MCF 10A (cell line): Measurements from ENCODE around the gene KMT2D. TPM values are rescaled to one million over a fixed set of nuclear protein-coding genes. Genes with fewer than 3 reads are reported as not detected.

ENCODE experiments used
- BruUV-seq: library from RNA; stranded (reverse); fragments of 400-500 nt; replicated peaks from 2 replicates; lab custom pipeline; 2021; lab: Mats Ljungman, UMichigan
- CTCF ChIA-PET: fragments of 300-600 bp; sonication (Branson Sonifier 250); formaldehyde crosslinking; extraction: SDS; loops from one replicate; lab custom pipeline; 2021; ENCODE audit warnings: antibody characterized with exemption, inconsistent platforms; lab: Yijun Ruan, JAX
- POLR2A ChIA-PET: fragments of 300-600, 350-650 bp; sonication (Branson Sonifier 250); formaldehyde crosslinking; extraction: SDS; loops from one replicate; lab custom pipeline; 2020; ENCODE audit warnings: antibody characterized with exemption, inconsistent platforms; lab: Yijun Ruan, JAX
- DNase-seq: peaks from one replicate; pipeline ENCODE4 v3.0.0-alpha.2; 2018; ENCODE audit not compliant: unreplicated experiment
- H3K27ac Mint-ChIP-seq: one replicate; pipeline ENCODE4 v1.8.0; 2022; ENCODE audit warnings: mild to moderate bottlenecking, low read depth, mixed read lengths; ENCODE audit not compliant: unreplicated experiment
- H3K27me3 Mint-ChIP-seq: one replicate; pipeline ENCODE4 v1.8.0; 2022; ENCODE audit warnings: mixed read lengths; ENCODE audit not compliant: insufficient read depth, unreplicated experiment
- H3K36me3 Mint-ChIP-seq: one replicate; pipeline ENCODE4 v1.8.0; 2022; ENCODE audit warnings: mild to moderate bottlenecking, moderate library complexity, mixed read lengths; ENCODE audit not compliant: insufficient read depth, unreplicated experiment
- H3K4me1 Mint-ChIP-seq: one replicate; pipeline ENCODE4 v1.8.0; 2022; ENCODE audit warnings: mixed read lengths; ENCODE audit not compliant: insufficient read depth, unreplicated experiment
- H3K4me3 Mint-ChIP-seq: one replicate; pipeline ENCODE4 v1.8.0; 2022; ENCODE audit warnings: mild to moderate bottlenecking, moderate library complexity, mixed read lengths; ENCODE audit not compliant: unreplicated experiment
- H3K9me3 Mint-ChIP-seq: one replicate; pipeline ENCODE4 v1.8.0; 2022; ENCODE audit warnings: mixed read lengths; ENCODE audit not compliant: unreplicated experiment
- intact Hi-C: fragments of 100-400 bp; cut with micrococcal nuclease; formaldehyde crosslinking; loops from 2 replicates; pipeline ENCODE4 v1.14.1; 2022
- total RNA-seq: library from RNA; stranded (reverse); gene quantifications from 2 replicates; pipeline ENCODE4 v1.2.3, GENCODE V29; 2022
- TF ChIP-seq, protein P1 (sequence below): fragments of 200-600 bp; IDR thresholded peaks from one replicate; pipeline ENCODE4 v1.8.0; 2022; ENCODE audit warnings: antibody characterized with exemption, mild to moderate bottlenecking; ENCODE audit not compliant: unreplicated experiment

The KMT2D gene
- total RNA-seq, 1 experiment from 2014 or later = 76.9 TPM

DNA sequence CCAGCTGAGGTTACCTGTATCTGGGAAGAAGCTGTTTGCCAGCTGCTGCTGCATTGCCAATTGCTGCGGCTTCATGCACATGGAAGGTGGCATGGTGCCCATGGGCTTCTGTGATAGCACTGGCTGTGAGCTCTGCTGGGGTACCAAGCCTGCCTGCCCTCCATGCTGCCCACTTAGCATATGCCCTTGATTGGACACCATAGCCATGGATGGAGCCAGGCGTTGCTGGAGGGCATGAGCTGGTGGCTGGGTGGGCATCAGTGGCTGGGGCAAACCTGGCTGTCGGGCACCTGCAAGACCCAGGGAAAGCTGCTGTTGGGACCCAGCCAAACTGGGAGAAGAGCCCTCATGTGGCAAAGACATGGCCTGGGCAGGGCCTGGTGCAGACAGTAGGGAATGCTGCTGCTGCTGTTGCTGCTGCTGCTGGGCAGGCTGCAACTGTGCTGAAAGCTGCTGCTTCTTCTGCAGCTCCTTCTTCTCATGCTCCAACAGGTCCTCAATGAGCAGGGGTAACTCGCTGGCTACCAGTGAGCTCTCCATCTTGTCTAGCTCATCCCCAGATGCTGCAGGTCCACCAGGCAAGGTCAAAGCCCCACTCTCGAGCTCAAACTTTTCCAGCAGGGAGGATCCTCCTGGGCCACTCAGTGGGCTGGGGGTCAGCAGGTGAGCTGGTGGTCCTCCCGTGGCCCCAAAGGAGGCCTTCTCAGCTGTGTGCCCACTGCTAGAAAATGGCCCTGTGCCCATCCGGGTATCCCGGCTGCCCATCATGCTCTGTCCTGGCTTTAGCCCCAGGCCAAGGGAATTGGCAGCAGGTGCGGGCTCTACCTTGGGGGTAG, 23.3 kb downstream of the KMT2D start:
- no TSS peak for BruUV-seq
- no peak for DNase-seq

DNA sequence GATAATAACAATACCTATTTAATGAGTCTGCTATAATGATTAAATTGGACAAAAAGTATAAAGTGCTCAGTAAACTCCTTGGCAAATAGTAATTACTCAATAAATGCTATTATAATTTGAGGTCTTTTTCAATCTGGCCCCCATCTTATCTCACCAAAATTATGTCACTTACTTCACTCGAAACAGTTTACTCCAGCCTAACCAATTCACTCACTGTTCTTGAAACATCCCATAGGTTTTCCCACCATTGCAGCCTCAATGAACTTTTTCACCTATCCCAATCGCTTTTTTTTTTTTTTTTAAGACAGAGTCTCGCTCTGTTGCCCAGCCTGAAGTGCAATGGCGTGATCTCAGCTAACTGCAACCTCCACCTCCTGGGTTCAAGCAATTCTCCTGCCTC, 24.6 kb downstream of the KMT2D start:
- no peaks in the 10 kb centered on the region for H3K4me1 Mint-ChIP-seq
- no peak overlapping the region for H3K4me3 Mint-ChIP-seq
- intact Hi-C loops = no loop called here
- ChIA-PET CTCF (interaction anchor here (0.9 to 2.4 kb wide), 4 partner anchors 9 to 52 kb away, joined by 3 to 8 read pairs (median 4); partner anchors contain the start of gene PRKAG1), POLR2A (no interaction called here)
- no peaks in the 10 kb centered on the region for H3K27me3 Mint-ChIP-seq
- no peaks in the 10 kb centered on the region for H3K9me3 Mint-ChIP-seq
- BruUV-seq = no TSS peak
- H3K36me3 Mint-ChIP-seq = peaks cover 60% of the 10 kb centered on the region
- H3K27ac Mint-ChIP-seq = peak overlapping the region; percentile 46
- no peak for DNase-seq
- TF ChIP-seq, protein P1, sequence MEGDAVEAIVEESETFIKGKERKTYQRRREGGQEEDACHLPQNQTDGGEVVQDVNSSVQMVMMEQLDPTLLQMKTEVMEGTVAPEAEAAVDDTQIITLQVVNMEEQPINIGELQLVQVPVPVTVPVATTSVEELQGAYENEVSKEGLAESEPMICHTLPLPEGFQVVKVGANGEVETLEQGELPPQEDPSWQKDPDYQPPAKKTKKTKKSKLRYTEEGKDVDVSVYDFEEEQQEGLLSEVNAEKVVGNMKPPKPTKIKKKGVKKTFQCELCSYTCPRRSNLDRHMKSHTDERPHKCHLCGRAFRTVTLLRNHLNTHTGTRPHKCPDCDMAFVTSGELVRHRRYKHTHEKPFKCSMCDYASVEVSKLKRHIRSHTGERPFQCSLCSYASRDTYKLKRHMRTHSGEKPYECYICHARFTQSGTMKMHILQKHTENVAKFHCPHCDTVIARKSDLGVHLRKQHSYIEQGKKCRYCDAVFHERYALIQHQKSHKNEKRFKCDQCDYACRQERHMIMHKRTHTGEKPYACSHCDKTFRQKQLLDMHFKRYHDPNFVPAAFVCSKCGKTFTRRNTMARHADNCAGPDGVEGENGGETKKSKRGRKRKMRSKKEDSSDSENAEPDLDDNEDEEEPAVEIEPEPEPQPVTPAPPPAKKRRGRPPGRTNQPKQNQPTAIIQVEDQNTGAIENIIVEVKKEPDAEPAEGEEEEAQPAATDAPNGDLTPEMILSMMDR = no peak

More for the DNA sequence above, 23.3 kb downstream of the KMT2D start:
- no peaks in the 10 kb centered on the region for H3K4me1 Mint-ChIP-seq
- no peak overlapping the region for H3K4me3 Mint-ChIP-seq
- CTCF ChIA-PET = interaction anchor here (0.5 to 2.4 kb wide), 6 partner anchors 9 to 624 kb away, joined by 3 to 8 read pairs (median 3); partner anchors contain the start of gene DHH
- H3K9me3 Mint-ChIP-seq = no peaks in the 10 kb centered on the region
- intact Hi-C loops = no loop called here
- TF ChIP-seq, protein P1 = no peak
- H3K27ac Mint-ChIP-seq = no peak overlapping the region
- H3K36me3 Mint-ChIP-seq = peaks cover 64% of the 10 kb centered on the region
- no peaks in the 10 kb centered on the region for H3K27me3 Mint-ChIP-seq
- POLR2A ChIA-PET = interaction anchor here (0.6 to 1.4 kb wide), 2 partner anchors 15 to 22 kb away, joined by 3 to 5 read pairs; no protein-coding TSS in a partner anchor

DNA sequence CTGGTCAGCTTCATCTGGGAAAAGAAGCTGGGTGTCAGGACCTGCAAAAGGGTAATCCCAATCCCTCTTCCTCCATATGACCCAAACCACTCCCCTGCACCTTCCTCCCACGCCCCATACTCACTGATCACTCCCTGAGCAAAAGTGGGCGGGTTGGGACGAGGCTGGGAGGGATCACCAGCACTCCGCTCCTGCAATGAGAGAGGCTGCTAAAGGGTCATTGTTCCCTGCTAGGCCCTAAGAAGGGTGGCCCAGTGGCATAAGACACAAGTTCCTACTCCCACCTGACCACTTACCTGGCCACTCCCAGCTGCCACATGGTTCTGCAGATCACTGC, 26.3 kb downstream of the KMT2D start:
- DNase-seq = no peak
- Mint-ChIP-seq H3K27ac (no peak overlapping the region), H3K4me3 (no peak overlapping the region), H3K4me1 (no peaks in the 10 kb centered on the region), H3K9me3 (no peaks in the 10 kb centered on the region), H3K36me3 (peaks cover 71% of the 10 kb centered on the region), H3K27me3 (no peaks in the 10 kb centered on the region)
- intact Hi-C loops = no loop called here
- TF ChIP-seq, protein P1 = no peak
- POLR2A ChIA-PET = interaction anchor here (0.9 to 1.1 kb wide), 2 partner anchors 13 to 98 kb away, joined by 3 read pairs; no protein-coding TSS in a partner anchor
- no TSS peak for BruUV-seq
- CTCF ChIA-PET = interaction anchor here (1.6 kb wide), 1 partner anchor 10 kb away, joined by 5 read pairs; no protein-coding TSS in a partner anchor

DNA sequence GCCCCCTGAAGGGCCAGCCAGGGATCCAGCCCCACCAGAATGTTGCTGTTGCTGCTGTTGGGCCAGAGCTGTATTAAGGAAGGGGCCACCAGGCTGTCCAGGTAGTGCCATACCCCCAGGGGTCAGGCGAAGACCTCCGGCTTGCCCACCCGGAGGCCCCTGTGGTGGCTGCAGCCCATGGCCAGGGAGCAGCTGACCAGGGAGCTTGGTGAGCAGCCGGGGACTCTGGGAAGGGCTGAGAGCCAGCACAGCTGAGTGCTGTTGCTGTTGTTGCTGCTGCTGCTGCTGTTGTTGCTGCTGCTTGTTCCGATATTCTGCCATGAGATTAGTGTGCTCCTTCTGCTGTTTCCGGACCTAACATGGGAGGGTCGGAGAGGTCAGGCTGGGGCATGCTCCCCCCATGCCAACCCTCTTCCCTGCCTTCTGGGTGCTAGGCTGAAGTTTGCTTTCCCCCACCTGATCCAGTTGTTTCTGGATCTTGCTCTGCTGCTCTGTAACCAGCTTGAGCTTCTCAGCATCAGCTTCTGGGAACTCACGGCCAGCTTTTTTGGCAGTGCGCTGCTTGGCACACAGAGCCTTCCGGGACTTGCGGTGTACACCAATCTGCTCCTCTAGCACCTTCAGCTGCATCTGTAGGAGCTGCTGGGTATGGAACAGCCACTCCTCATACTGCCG, 26.8 kb downstream of the KMT2D start:
- Mint-ChIP-seq H3K27ac (no peak overlapping the region), H3K4me1 (no peaks in the 10 kb centered on the region), H3K36me3 (peaks cover 71% of the 10 kb centered on the region), H3K9me3 (no peaks in the 10 kb centered on the region), H3K27me3 (no peaks in the 10 kb centered on the region), H3K4me3 (no peak overlapping the region)
- TF ChIP-seq, protein P1 = no peak
- intact Hi-C loops = no loop called here
- BruUV-seq = no TSS peak
- ChIA-PET CTCF (interaction anchor here (1.6 kb wide), 1 partner anchor 11 kb away, joined by 5 read pairs; no protein-coding TSS in a partner anchor), POLR2A (interaction anchor here (0.6 to 1.4 kb wide), 3 partner anchors 12 to 14 kb away, joined by 3 to 6 read pairs (median 3); no protein-coding TSS in a partner anchor)
- no peak for DNase-seq
